CD4-positive, alpha-beta T cell treated with Interleukin-21 for 1 hour (primary cell): ENCODE data around the gene RNF149.

Source experiments
- DNase-seq: peaks from one replicate; pipeline ENCODE4 v3.0.0-alpha.2; 2020

The RNF149 gene

GRCh38 chr2:101293544-101293943 is 15.0 kb downstream of the RNF149 start:
- no peak for DNase-seq

GRCh38 chr2:101291973-101292372 is 16.5 kb downstream of the RNF149 start:
- no peak for DNase-seq

GRCh38 chr2:101290711-101291110 is 17.8 kb downstream of the RNF149 start:
- DNase-seq, result no peak

GRCh38 chr2:101287303-101287702 is 21.2 kb downstream of the RNF149 start:
- no peak for DNase-seq

GRCh38 chr2:101286684-101287083 is 21.8 kb downstream of the RNF149 start:
- no peak for DNase-seq

GRCh38 chr2:101282980-101283379 is 25.5 kb downstream of the RNF149 start:
- DNase-seq, result no peak

- DNase-seq, result no peak
Measured at GRCh38 chr2:101281482-101281881, 27.0 kb downstream of the RNF149 start.

GRCh38 chr2:101278925-101279324 is 29.6 kb downstream of the RNF149 start:
- DNase-seq, result no peak

- DNase-seq, result no peak
Measured at GRCh38 chr2:101277111-101277510, 31.4 kb downstream of the RNF149 start.

- no peak for DNase-seq
Measured at GRCh38 chr2:101274142-101274541, 34.4 kb downstream of the RNF149 start.

GRCh38 chr2:101273056-101273455 is 35.4 kb downstream of the RNF149 start:
- DNase-seq, result no peak

- peak; percentile 22 for DNase-seq
Measured at GRCh38 chr2:101272045-101272784, 36.3 kb downstream of the RNF149 start.

GRCh38 chr2:101270700-101271259 is 37.7 kb downstream of the RNF149 start:
- DNase-seq, result no peak

- DNase-seq, result no peak
Measured at GRCh38 chr2:101267671-101268656, 40.5 kb downstream of the RNF149 start.

GRCh38 chr2:101265893-101266499 is 42.5 kb downstream of the RNF149 start:
- no peak for DNase-seq

- no peak for DNase-seq
Measured at GRCh38 chr2:101264360-101264939, 44.1 kb downstream of the RNF149 start.

GRCh38 chr2:101263377-101263800 is 45.1 kb downstream of the RNF149 start:
- no peak for DNase-seq

GRCh38 chr2:101262142-101262541 is 46.4 kb downstream of the RNF149 start:
- DNase-seq, result no peak

GRCh38 chr2:101258804-101259203 is 49.7 kb downstream of the RNF149 start:
- DNase-seq, result no peak

- DNase-seq, result no peak
Measured at GRCh38 chr2:101256316-101256715, 52.2 kb downstream of the RNF149 start.

- DNase-seq, result no peak
Measured at GRCh38 chr2:101255501-101255900, 53.0 kb downstream of the RNF149 start.

GRCh38 chr2:101253703-101254450 is 54.6 kb downstream of the RNF149 start:
- DNase-seq, result peak; percentile 34
